HG03060 (cell line): Measurements from ENCODE around the gene HECTD4.

Experiments used
- ATAC-seq: cut with Tn5 transposase; IDR thresholded peaks from one replicate; pipeline ENCODE4 v1.9.1; 2021; ENCODE audit warnings: low read depth, moderate number of reproducible peaks; ENCODE audit not compliant: unreplicated experiment

The HECTD4 gene

GRCh38 chr12:112185093-112185923, 196.9 kb downstream of the HECTD4 start:
- no peak for ATAC-seq

GRCh38 chr12:112184056-112184887, 198.0 kb downstream of the HECTD4 start:
- no peak for ATAC-seq

DNA sequence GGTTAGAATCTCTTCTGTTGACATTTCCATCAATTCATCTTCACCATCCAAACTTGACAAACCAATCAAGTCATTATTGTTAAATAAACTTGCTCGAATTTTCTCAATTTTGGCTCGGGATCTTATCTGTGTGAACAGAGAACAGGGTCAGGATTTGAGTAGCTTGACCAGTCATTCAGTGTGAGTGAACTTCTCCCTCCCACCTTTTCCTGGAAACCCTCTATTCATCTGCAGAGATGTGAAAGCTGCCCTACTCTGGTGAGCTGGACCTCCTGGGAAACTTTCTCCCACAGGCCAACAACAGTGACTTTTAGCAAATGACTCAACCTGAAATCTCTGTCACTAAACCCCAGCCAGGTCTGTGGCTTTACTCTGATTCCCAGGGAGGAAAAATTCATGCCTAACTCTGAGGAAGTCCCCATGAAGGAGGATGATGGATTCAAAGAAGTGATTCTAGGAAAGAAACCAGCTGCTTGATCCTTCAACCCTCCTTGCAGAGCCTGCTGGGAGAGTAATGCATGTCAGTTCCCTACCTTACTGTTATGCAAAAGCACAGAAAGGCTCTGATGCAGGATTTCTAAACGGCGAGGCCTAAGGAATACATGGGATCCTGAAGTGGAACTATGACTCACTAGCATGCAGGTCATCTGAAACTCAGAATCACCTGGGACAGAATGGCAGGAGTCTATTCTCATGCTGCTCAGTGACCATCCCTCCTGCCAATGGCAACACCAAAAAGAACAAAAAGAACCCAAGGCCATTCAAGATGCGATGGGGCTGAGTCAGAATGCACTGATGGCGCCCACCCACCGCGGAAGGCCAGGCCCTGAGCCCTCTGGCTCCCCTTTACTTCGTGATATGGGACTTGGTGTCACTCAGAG, 198.8 kb downstream of the HECTD4 start:
- ATAC-seq = no peak

DNA sequence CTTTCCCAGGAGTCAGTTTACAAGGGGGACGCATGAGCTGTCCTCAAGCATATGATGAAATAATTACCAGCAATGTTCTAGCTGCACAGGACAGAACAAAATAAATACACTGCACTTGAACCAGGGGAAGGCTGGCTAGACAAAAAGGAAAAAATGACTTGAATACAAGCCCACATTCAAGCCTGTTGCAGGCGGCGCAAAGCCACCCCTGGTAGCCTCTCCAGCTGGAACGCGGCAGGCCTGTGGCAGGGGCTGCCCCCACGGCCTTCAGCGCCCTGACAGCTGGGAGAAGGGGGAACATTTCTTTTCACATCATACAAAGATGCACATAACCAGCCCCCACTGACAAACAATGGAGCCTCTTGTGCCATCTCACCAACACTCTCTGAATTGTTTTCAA, 199.7 kb downstream of the HECTD4 start:
- no peak for ATAC-seq

GRCh38 chr12:112180422-112180821, 201.8 kb downstream of the HECTD4 start:
- ATAC-seq = no peak

DNA sequence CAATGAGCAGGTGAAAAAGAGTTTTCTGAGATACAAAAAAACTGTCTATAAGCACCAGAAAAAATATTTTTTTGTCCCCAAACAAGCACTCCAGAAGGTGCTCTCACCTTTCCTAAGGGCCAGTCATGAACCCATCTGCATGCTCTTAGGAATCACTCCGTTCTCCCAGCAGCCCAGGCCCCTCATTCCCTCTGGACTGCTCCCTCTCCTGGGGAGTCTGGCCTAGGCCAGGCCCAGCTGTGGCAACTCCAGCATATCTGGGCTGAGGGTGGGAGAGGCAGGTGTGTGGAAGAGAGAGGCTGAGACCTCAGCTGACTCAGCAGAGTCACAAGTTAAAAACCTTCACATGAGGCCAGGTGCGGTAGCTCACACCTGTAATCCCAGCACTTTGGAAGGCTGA, 202.3 kb downstream of the HECTD4 start:
- no peak for ATAC-seq

- no peak for ATAC-seq
These were observed 202.9 kb downstream of the HECTD4 start for GRCh38 chr12:112179341-112179740.

DNA sequence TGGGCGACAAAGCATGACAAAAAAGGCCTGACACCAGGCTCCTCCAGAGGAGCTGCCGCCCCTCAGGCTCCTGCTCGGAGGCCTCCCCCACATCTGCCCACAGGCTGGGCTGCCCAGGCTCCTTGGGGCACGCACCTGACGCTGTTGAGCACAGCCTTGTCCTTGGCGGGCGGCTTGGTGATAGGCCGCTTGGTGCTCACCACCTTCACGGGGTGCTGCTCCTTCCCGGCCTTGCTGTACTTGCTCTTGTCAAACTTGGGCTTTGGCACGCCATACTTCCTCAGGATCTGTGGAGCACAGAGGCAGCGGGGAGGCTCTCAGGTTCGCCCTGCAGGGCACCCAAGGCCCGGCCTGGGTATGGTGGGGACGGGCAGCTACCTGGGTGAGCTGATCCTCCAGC, 203.4 kb downstream of the HECTD4 start:
- ATAC-seq = no peak

DNA sequence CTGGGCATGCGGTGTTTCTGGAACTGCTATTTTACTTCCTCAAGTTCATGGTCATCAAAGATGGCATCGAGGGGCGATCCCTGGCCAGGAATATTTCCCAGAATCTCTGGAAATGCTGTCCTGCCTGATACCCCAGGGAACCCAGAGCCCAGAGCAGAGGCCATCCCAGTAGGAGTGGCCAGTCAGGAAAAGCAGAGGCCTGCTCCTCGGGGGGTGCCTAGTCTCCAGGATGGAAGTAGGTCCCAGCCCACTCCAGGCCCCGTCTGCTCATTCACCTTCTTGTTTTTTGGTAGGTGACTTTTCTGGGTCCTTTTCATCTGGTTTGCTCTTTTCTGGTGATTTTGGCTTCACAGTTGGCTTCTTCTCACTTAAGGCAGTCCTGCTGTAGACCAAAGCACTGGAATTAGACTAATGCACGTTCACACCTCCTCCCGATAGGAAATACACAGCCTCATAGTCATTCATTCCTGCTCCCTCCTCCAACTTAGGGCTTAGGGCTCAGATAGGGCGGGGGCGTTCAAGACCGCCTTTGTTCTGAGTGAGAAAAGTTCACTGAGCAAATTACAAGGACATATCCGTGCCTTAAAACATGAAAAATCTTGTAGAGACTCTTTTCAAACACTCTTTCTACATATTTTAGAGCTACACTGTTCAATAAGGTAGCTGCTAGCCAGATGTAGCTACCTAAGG, 205.8 kb downstream of the HECTD4 start:
- ATAC-seq = no peak

DNA sequence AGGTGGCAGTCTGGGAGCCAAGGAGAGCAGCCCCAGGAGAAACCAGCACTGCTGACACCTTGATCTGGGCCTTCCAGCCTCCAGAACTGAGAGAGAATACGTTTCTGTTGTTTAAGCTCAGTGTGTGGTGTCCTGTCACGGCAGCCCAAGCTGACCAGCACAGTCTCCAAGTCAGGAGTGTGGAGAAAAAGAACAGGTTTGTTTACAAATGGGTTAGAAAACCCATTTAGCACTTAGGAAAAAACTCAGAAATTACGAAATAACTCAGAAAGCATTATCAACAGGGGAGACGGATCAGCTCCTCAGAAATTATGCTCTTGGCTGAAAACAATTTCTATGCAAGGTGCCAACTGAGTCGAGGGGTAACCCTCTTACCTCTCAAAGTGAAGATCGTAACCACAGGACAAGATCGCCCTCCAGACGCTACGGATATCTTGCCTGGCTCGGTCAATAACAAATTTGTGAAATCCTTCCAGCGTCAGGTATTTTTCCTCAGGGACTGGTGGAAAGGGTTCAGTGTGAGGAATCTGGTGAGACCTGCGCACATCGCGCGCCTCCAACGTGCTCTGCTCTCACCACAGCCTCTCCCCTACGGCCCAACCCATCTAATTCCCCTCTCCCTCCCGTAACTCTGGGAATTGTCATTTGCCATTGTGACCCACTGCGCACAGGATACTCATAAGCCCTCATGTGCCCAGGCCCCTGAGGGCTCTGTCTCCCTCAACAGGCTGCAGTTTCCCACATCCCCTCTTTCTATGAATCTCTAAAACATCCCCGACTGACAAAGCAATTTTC, 206.7 kb downstream of the HECTD4 start:
- ATAC-seq = no peak

DNA sequence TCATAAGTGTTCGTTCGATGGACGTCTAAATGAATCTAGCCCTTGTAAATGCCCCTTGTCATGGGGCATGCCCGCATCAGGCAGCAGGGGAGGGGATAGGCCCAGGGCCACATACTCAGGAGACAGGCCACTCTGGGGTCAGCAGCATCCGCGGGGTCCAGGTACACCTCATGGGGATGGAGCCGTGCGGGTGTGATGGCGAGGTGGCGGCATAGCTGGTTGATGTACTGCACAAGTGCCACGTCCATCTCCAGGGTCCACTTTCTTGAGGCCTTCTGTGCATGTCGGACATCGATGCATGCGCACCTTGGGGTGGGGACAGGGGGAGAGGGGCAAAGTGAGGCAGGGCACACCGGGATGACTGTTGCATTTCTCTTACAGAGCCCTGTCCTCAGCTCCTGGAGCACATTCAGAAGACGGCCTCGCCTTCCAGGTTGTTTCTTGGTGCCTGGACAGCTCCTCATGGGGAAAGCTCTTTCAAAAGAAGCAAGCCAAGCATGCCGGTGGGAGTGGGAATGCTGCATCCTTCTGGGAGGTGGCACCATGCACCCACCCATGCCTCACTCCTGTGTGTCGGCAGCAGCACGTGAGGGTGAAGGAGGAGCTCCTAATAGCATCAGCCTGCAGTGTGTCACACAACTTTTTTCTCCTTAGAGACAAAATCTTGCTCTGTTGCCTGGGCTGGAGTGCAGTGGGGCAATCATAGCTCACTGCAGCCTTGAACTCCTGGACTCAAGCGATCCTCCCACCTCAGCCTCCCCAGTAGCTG, 209.5 kb downstream of the HECTD4 start:
- ATAC-seq = no peak

GRCh38 chr12:112170971-112171596, 211.1 kb downstream of the HECTD4 start:
- ATAC-seq = no peak

DNA sequence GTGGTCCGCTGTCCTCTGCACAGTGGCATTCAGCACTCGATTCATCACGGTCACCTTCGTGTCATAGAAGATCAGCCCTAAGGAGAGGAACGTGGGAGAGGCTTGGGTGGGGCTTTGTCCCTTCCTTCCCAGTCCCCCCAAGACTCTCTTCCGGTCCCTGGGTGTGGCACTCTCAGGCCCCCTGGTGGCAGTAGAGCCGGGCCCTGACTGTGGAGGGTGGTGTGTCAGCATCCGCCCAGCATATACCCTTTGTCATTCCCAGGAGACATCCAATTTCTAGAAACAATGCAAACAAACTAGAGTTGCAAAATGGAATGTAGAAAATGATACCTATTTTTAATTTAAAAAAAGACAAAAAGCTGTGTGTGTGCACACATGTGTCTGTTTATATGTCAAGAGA, 211.9 kb downstream of the HECTD4 start:
- no peak for ATAC-seq

GRCh38 chr12:112169966-112170365, 212.3 kb downstream of the HECTD4 start:
- no peak for ATAC-seq

GRCh38 chr12:112169161-112169872, 212.9 kb downstream of the HECTD4 start:
- no peak for ATAC-seq

- ATAC-seq = no peak
These were observed 213.7 kb downstream of the HECTD4 start for GRCh38 chr12:112168561-112168971.

- ATAC-seq = no peak
These were observed 214.3 kb downstream of the HECTD4 start for GRCh38 chr12:112167718-112168525.
